ENCODE data around the gene LTB4R2. TPM values are rescaled to one million over a fixed set of nuclear protein-coding genes. Genes with fewer than 3 reads are reported as not detected.

The LTB4R2 gene
- total and polyA plus RNA-seq, 2 of the 8 experiments (the other 6 are each of a cell fraction or from before 2014, with no cell fraction given): 5.3 to 6.7 TPM

DNA sequence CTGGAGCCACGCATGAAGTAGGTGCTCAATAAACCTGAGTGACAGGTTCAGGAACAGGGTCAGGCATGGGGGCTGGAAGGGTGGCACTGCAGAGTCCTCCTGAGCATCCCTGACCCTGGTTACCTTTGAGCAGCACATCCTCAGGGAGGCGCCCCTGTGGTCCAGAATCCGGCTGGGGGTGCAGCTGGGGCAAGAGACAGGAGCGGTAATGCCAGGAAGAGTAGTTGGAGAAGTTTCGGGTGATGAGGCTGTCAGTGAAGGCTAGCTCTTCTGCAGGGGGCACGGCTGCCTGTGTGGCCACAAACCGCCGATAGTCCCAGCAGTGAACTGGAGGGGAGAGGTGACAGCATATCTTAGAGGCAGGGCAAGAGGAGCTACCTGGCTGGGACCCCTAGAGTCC, 40.6 kb upstream of the LTB4R2 start:
- POLR2A ChIA-PET (ENCODE audit: partially characterized antibody): interaction anchor here (0.9 to 3.8 kb wide), 7 partner anchors 11 to 81 kb away, joined by 3 to 26 read pairs (median 4); partner anchors contain the start of genes IPO4 and TINF2
- no peak for FAIRE-seq
- WGBS, 2 experiments (ENCODE audit: extremely low coverage in 1 of 2, insufficient coverage in 1 of 2, insufficient read length in 1 of 2, insufficient replicate concordance in 2 of 2, low coverage in 1 of 2, low lambda C conversion rate in 2 of 2, missing lambda C conversion rate in 1 of 2): 81% methylated on average over 8 of the region's 8 CpGs; no CpG with 5 or more reads in 1 of the 2 experiments

More for the DNA sequence above, 40.6 kb upstream of the LTB4R2 start:
- no peaks in the 10 kb centered on the region for H3K79me2 ChIP-seq (ENCODE audit: control insufficient read depth in 1 of 2, insufficient read depth in 2 of 2, low read length in 2 of 2)
- H2BK20ac ChIP-seq (ENCODE audit: low read length): no peak overlapping the region
- H3K23ac ChIP-seq (ENCODE audit: insufficient read length): no peak overlapping the region
- H2BK15ac ChIP-seq (ENCODE audit: low read length): no peak overlapping the region
- H2AFZ ChIP-seq (ENCODE audit: low read length): no peak overlapping the region
- no peak overlapping the region for H2BK12ac ChIP-seq (ENCODE audit: low read depth, low read length)
- H3K27ac ChIP-seq (ENCODE audit: low read depth, low read length): no peak overlapping the region
- no peaks in the 10 kb centered on the region; a peak in 1 of 7 replicates for H3K27me3 ChIP-seq (replicated peaks in 1 of 4; ENCODE audit: control insufficient read depth in 3 of 4, extremely low read depth in 1 of 4, insufficient read depth in 3 of 4, low read length in 3 of 4)
- H4K8ac ChIP-seq (ENCODE audit: extremely low read depth, insufficient read depth, low read length): no peak overlapping the region
- peaks cover 0 to 2% of the 10 kb centered on the region in 2 experiments for H4K20me1 ChIP-seq (replicated peaks in 1 of 2; ENCODE audit: control insufficient read depth in 1 of 2, insufficient read depth in 2 of 2, low read length in 2 of 2)
- no peaks in the 10 kb centered on the region; a peak in 3 of 8 replicates for H3K36me3 ChIP-seq (ENCODE audit: control insufficient read depth in 2 of 4, insufficient read depth in 4 of 4, low read length in 3 of 4)
- H2BK5ac ChIP-seq (ENCODE audit: low read depth, low read length): no peak overlapping the region
- no peak overlapping the region for H3K4me2 ChIP-seq (ENCODE audit: insufficient read depth in 1 of 2, low read depth in 2 of 2, low read length in 2 of 2)
- no peak for DNase-seq (ENCODE audit: low read depth in 1 of 2, low spot score in 2 of 2)
- H3K4me3 ChIP-seq (ENCODE audit: extremely low read depth in 1 of 4, insufficient read depth in 2 of 4, low read depth in 3 of 4, low read length in 4 of 4): no peak overlapping the region
- no peak overlapping the region for H3K9ac ChIP-seq (replicated peaks in 1 of 4; ENCODE audit: extremely low read depth in 1 of 4, low read depth in 3 of 4, low read length in 3 of 4)
- H4K5ac ChIP-seq (ENCODE audit: insufficient read length, low read depth, low read length): no peak overlapping the region
- H3K79me1 ChIP-seq (ENCODE audit: low read depth, low read length): no peaks in the 10 kb centered on the region
- H3K4ac ChIP-seq (replicated peaks; ENCODE audit: insufficient read length, low read depth, low read length): no peak overlapping the region
- no peaks in the 10 kb centered on the region for H3K9me3 ChIP-seq (ENCODE audit: insufficient read depth in 2 of 2, low read depth in 1 of 2, low read length in 1 of 2)
- peaks cover 5% of the 10 kb centered on the region for H3K23me2 ChIP-seq (ENCODE audit: low read depth, low read length)
- H3K14ac ChIP-seq (ENCODE audit: insufficient read length): no peak overlapping the region
- H2BK120ac ChIP-seq (replicated peaks; ENCODE audit: low read depth, low read length): no peak overlapping the region
- H4K91ac ChIP-seq (replicated peaks; ENCODE audit: insufficient read length, low read length): no peak overlapping the region
- H3K56ac ChIP-seq (replicated peaks; ENCODE audit: insufficient read length, low read depth, low read length): no peak overlapping the region
- no peak overlapping the region for H2AK5ac ChIP-seq (ENCODE audit: low read depth, low read length)
- peaks cover 0 to 4% (median 2%) of the 10 kb centered on the region in 4 experiments; a peak in 4 of 7 replicates for H3K4me1 ChIP-seq (replicated peaks in 1 of 4; ENCODE audit: control insufficient read depth in 3 of 4, insufficient read depth in 4 of 4, low read length in 3 of 4)
- CTCF ChIA-PET (ENCODE audit: partially characterized antibody): interaction anchor here (0.6 to 8.6 kb wide), 11 partner anchors 14 to 212 kb away, joined by 3 to 94 read pairs (median 22); partner anchors contain the start of genes CIDEB, DHRS1, GMPR2 and LTB4R2
- no peak overlapping the region for H3K18ac ChIP-seq (ENCODE audit: extremely low read depth, low read length)
